Measurements from ENCODE around the gene YIPF6. TPM values are rescaled to one million over a fixed set of nuclear protein-coding genes. Genes with fewer than 3 reads are reported as not detected.
"Not testable (repeated sequence)": the region's sequence is repeated elsewhere in the genome, so short reads cannot be mapped to it uniquely, and the experiment has no call there.

YIPF6 gene
- total and polyA plus RNA-seq, 3 donors from 2014 or later, result 16.2 to 35.7 (median 30.5) TPM

- Histone ChIP-seq H3K9me3 (no peaks in the 10 kb centered on the region), H3K27ac (no peak overlapping the region), H3K4me3 (no peak overlapping the region), H3K27me3 (no peaks in the 10 kb centered on the region), H3K4me1 (no peaks in the 10 kb centered on the region), H3K36me3 (ENCODE audit: low read depth, missing control alignments) (no peaks in the 10 kb centered on the region)
- intact Hi-C loops (cut with DNase I; ENCODE audit: low total_unique reads), result no loop called here
- 85 to 97% methylated on average over 4 of the region's 4 CpGs for WGBS, 2 donors
- TF ChIP-seq CTCF (IDR thresholded peaks at IDR 0.05) (no peak), POLR2A (IDR thresholded peaks at IDR 0.05) (no peak)
- DNase-seq, result no peak
Measured at GRCh38 chrX:68464796-68465195, 34.1 kb upstream of the YIPF6 start.

- intact Hi-C loops (cut with DNase I; ENCODE audit: low total_unique reads), result no loop called here
- DNase-seq, result no peak
- Histone ChIP-seq H3K27ac (no peak overlapping the region), H3K4me3 (no peak overlapping the region), H3K36me3 (ENCODE audit: low read depth, missing control alignments) (no peaks in the 10 kb centered on the region), H3K4me1 (no peaks in the 10 kb centered on the region), H3K9me3 (no peaks in the 10 kb centered on the region), H3K27me3 (no peaks in the 10 kb centered on the region)
- 87 to 93% methylated on average over 1 of the region's 1 CpG for WGBS, 2 donors
- no peak for TF ChIP-seq POLR2A (IDR thresholded peaks at IDR 0.05)
- no peak for TF ChIP-seq CTCF (IDR thresholded peaks at IDR 0.05)
Measured at GRCh38 chrX:68480969-68481368, 17.9 kb upstream of the YIPF6 start.

DNA sequence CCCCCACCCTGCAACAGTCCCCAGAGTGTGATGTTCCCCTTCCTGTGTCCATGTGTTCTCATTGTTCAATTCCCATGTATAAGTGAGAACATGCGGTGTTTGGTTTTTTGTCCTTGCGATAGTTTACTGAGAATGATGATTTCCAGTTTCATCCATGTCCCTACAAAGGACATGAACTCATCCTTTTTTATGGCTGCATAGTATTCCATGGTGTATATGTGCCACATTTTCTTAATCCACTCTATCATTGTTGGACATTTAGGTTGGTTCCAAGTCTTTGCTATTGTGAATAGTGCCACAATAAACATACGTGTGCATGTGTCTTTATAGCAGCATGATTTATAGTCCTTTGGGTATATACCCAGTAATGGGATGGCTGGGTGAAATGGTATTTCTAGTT is 12.7 kb upstream of the YIPF6 start:
- H3K4me1 ChIP-seq; H3K27ac ChIP-seq; DNase-seq; H3K4me3 ChIP-seq; intact Hi-C loops (cut with DNase I; ENCODE audit: low total_unique reads); H3K36me3 ChIP-seq (ENCODE audit: low read depth, missing control alignments); H3K9me3 ChIP-seq; H3K27me3 ChIP-seq: not testable (repeated sequence)
- 100% methylated on average over 1 of the region's 3 CpGs; no CpG with 5 or more reads in 1 of the 2 donors for WGBS, 2 donors

- no peaks in the 10 kb centered on the region for H3K4me1 ChIP-seq
- TF ChIP-seq POLR2A (IDR thresholded peaks at IDR 0.05) (no peak), CTCF (IDR thresholded peaks at IDR 0.05) (no peak)
- no peaks in the 10 kb centered on the region for H3K9me3 ChIP-seq
- no peak overlapping the region for H3K27ac ChIP-seq
- H3K27me3 ChIP-seq, result no peaks in the 10 kb centered on the region
- H3K36me3 ChIP-seq (ENCODE audit: low read depth, missing control alignments), result no peaks in the 10 kb centered on the region
- H3K4me3 ChIP-seq, result no peak overlapping the region
- 57 to 59% methylated on average over 4 of the region's 4 CpGs for WGBS, 2 donors
- intact Hi-C loops (cut with DNase I; ENCODE audit: low total_unique reads), result no loop called here
- DNase-seq, result no peak
Measured at GRCh38 chrX:68487254-68487653, 11.6 kb upstream of the YIPF6 start.

- Histone ChIP-seq H3K4me3 (no peak overlapping the region), H3K36me3 (ENCODE audit: low read depth, missing control alignments) (no peaks in the 10 kb centered on the region), H3K27ac (no peak overlapping the region), H3K27me3 (no peaks in the 10 kb centered on the region), H3K9me3 (no peaks in the 10 kb centered on the region), H3K4me1 (no peaks in the 10 kb centered on the region)
- intact Hi-C loops (cut with DNase I; ENCODE audit: low total_unique reads), result no loop called here
- 80 to 96% methylated on average over 1 of the region's 1 CpG for WGBS, 2 donors
- TF ChIP-seq CTCF (IDR thresholded peaks at IDR 0.05) (no peak), POLR2A (IDR thresholded peaks at IDR 0.05) (no peak)
- no peak for DNase-seq
Measured at GRCh38 chrX:68487924-68488323, 10.9 kb upstream of the YIPF6 start.

Measured in testis (tissue), 3 donors.